ENCODE measurements around the gene TSPAN18.

DNA sequence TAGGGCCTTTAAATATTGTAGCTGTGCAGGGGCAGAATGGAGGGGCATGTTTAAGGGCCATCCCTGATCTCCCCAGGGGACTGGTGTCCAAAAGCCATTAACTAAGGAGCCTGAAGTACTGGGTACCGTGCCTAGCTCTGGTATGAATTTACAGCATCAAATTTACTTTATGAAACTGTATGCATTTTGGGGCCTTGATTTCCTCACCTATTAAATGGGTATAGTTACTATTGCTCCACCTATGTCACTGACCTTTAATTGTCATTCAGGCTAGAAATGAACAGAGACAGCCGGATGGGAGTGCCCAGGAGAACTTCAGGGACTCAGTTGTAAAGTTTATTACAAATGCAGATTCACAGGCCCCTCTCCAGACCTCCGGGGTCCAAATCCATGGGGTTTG lies 235.7 kb downstream of the TSPAN18 start:
- TF ChIP-seq, protein P1, sequence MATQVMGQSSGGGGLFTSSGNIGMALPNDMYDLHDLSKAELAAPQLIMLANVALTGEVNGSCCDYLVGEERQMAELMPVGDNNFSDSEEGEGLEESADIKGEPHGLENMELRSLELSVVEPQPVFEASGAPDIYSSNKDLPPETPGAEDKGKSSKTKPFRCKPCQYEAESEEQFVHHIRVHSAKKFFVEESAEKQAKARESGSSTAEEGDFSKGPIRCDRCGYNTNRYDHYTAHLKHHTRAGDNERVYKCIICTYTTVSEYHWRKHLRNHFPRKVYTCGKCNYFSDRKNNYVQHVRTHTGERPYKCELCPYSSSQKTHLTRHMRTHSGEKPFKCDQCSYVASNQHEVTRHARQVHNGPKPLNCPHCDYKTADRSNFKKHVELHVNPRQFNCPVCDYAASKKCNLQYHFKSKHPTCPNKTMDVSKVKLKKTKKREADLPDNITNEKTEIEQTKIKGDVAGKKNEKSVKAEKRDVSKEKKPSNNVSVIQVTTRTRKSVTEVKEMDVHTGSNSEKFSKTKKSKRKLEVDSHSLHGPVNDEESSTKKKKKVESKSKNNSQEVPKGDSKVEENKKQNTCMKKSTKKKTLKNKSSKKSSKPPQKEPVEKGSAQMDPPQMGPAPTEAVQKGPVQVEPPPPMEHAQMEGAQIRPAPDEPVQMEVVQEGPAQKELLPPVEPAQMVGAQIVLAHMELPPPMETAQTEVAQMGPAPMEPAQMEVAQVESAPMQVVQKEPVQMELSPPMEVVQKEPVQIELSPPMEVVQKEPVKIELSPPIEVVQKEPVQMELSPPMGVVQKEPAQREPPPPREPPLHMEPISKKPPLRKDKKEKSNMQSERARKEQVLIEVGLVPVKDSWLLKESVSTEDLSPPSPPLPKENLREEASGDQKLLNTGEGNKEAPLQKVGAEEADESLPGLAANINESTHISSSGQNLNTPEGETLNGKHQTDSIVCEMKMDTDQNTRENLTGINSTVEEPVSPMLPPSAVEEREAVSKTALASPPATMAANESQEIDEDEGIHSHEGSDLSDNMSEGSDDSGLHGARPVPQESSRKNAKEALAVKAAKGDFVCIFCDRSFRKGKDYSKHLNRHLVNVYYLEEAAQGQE (IDR thresholded peaks at IDR 0.05; ENCODE audit: unreplicated experiment), result no peak
- TF ChIP-seq, protein P2, sequence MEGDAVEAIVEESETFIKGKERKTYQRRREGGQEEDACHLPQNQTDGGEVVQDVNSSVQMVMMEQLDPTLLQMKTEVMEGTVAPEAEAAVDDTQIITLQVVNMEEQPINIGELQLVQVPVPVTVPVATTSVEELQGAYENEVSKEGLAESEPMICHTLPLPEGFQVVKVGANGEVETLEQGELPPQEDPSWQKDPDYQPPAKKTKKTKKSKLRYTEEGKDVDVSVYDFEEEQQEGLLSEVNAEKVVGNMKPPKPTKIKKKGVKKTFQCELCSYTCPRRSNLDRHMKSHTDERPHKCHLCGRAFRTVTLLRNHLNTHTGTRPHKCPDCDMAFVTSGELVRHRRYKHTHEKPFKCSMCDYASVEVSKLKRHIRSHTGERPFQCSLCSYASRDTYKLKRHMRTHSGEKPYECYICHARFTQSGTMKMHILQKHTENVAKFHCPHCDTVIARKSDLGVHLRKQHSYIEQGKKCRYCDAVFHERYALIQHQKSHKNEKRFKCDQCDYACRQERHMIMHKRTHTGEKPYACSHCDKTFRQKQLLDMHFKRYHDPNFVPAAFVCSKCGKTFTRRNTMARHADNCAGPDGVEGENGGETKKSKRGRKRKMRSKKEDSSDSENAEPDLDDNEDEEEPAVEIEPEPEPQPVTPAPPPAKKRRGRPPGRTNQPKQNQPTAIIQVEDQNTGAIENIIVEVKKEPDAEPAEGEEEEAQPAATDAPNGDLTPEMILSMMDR (conservative IDR thresholded peaks at IDR 0.05; ENCODE audit: low read depth in 2 of 2), result no peak
- TF ChIP-seq, protein P3, sequence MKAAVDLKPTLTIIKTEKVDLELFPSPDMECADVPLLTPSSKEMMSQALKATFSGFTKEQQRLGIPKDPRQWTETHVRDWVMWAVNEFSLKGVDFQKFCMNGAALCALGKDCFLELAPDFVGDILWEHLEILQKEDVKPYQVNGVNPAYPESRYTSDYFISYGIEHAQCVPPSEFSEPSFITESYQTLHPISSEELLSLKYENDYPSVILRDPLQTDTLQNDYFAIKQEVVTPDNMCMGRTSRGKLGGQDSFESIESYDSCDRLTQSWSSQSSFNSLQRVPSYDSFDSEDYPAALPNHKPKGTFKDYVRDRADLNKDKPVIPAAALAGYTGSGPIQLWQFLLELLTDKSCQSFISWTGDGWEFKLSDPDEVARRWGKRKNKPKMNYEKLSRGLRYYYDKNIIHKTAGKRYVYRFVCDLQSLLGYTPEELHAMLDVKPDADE (IDR thresholded peaks at IDR 0.05), result no peak
- no peak for TF ChIP-seq POLR2AphosphoS5 (IDR thresholded peaks at IDR 0.05; ENCODE audit: low read depth)
- TF ChIP-seq EZH2 (IDR thresholded peaks at IDR 0.05; ENCODE audit: low read depth, unreplicated experiment), result no peak
- no peak for TF ChIP-seq STAT1 (IDR thresholded peaks at IDR 0.05; ENCODE audit: unreplicated experiment)
- no peak for TF ChIP-seq NANOG (IDR thresholded peaks at IDR 0.05; ENCODE audit: borderline replicate concordance)
- TF ChIP-seq EZH2phosphoT487 (IDR thresholded peaks at IDR 0.05; ENCODE audit: unreplicated experiment), result no peak
- TF ChIP-seq, protein P4, sequence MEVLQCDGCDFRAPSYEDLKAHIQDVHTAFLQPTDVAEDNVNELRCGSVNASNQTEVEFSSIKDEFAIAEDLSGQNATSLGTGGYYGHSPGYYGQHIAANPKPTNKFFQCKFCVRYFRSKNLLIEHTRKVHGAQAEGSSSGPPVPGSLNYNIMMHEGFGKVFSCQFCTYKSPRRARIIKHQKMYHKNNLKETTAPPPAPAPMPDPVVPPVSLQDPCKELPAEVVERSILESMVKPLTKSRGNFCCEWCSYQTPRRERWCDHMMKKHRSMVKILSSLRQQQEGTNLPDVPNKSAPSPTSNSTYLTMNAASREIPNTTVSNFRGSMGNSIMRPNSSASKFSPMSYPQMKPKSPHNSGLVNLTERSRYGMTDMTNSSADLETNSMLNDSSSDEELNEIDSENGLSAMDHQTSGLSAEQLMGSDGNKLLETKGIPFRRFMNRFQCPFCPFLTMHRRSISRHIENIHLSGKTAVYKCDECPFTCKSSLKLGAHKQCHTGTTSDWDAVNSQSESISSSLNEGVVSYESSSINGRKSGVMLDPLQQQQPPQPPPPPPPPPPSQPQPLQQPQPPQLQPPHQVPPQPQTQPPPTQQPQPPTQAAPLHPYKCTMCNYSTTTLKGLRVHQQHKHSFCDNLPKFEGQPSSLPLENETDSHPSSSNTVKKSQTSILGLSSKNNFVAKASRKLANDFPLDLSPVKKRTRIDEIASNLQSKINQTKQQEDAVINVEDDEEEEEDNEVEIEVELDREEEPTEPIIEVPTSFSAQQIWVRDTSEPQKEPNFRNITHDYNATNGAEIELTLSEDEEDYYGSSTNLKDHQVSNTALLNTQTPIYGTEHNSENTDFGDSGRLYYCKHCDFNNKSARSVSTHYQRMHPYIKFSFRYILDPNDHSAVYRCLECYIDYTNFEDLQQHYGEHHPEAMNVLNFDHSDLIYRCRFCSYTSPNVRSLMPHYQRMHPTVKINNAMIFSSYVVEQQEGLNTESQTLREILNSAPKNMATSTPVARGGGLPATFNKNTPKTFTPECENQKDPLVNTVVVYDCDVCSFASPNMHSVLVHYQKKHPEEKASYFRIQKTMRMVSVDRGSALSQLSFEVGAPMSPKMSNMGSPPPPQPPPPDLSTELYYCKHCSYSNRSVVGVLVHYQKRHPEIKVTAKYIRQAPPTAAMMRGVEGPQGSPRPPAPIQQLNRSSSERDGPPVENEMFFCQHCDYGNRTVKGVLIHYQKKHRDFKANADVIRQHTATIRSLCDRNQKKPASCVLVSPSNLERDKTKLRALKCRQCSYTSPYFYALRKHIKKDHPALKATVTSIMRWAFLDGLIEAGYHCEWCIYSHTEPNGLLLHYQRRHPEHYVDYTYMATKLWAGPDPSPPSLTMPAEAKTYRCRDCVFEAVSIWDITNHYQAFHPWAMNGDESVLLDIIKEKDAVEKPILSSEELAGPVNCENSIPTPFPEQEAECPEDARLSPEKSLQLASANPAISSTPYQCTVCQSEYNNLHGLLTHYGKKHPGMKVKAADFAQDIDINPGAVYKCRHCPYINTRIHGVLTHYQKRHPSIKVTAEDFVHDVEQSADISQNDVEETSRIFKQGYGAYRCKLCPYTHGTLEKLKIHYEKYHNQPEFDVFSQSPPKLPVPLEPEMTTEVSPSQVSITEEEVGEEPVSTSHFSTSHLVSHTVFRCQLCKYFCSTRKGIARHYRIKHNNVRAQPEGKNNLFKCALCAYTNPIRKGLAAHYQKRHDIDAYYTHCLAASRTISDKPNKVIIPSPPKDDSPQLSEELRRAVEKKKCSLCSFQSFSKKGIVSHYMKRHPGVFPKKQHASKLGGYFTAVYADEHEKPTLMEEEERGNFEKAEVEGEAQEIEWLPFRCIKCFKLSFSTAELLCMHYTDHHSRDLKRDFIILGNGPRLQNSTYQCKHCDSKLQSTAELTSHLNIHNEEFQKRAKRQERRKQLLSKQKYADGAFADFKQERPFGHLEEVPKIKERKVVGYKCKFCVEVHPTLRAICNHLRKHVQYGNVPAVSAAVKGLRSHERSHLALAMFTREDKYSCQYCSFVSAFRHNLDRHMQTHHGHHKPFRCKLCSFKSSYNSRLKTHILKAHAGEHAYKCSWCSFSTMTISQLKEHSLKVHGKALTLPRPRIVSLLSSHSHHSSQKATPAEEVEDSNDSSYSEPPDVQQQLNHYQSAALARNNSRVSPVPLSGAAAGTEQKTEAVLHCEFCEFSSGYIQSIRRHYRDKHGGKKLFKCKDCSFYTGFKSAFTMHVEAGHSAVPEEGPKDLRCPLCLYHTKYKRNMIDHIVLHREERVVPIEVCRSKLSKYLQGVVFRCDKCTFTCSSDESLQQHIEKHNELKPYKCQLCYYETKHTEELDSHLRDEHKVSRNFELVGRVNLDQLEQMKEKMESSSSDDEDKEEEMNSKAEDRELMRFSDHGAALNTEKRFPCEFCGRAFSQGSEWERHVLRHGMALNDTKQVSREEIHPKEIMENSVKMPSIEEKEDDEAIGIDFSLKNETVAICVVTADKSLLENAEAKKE (CRISPR knock-in tag; IDR thresholded peaks at IDR 0.05), result no peak
- TF ChIP-seq CREB1 (CRISPR knock-in tag; IDR thresholded peaks at IDR 0.05; ENCODE audit: low read depth), result no peak
- TF ChIP-seq JUNB (IDR thresholded peaks at IDR 0.05; ENCODE audit: unreplicated experiment), result no peak
- no peak for TF ChIP-seq ZNF114 (CRISPR knock-in tag; IDR thresholded peaks at IDR 0.05)

Data from GM23338 (cell line).